ENCODE data around the gene LRFN2.

- TF ChIP-seq, protein P1, sequence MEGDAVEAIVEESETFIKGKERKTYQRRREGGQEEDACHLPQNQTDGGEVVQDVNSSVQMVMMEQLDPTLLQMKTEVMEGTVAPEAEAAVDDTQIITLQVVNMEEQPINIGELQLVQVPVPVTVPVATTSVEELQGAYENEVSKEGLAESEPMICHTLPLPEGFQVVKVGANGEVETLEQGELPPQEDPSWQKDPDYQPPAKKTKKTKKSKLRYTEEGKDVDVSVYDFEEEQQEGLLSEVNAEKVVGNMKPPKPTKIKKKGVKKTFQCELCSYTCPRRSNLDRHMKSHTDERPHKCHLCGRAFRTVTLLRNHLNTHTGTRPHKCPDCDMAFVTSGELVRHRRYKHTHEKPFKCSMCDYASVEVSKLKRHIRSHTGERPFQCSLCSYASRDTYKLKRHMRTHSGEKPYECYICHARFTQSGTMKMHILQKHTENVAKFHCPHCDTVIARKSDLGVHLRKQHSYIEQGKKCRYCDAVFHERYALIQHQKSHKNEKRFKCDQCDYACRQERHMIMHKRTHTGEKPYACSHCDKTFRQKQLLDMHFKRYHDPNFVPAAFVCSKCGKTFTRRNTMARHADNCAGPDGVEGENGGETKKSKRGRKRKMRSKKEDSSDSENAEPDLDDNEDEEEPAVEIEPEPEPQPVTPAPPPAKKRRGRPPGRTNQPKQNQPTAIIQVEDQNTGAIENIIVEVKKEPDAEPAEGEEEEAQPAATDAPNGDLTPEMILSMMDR (IDR thresholded peaks at IDR 0.05; ENCODE audit: poor library complexity) = no peak
- no peak for TF ChIP-seq EZH2 (IDR thresholded peaks at IDR 0.05; ENCODE audit: borderline replicate concordance)
- no peak for TF ChIP-seq EZH2phosphoT487 (IDR thresholded peaks at IDR 0.05; ENCODE audit: low read depth, severe bottlenecking, unreplicated experiment)
These were observed 42.3 kb upstream of the LRFN2 start for GRCh38 chr6:40629463-40629862.

Measured in hepatocyte (in vitro differentiated cells).